Activated naive CD8-positive, alpha-beta T cell treated with anti-CD3 and anti-CD28 coated beads, Interleukin-2, amount 10 ng/mL, durations not matched to agents 7 days and 5 days (primary cell): ENCODE results near the gene MCF2L. TPM values are rescaled to one million over a fixed set of nuclear protein-coding genes. Genes with fewer than 3 reads are reported as not detected.

ENCODE experiments used
- ATAC-seq: fragments of 150-1000 bp; cut with Tn5 transposase; one replicate; pipeline ENCODE4 v1.10.0; 2021; ENCODE audit warnings: low read depth, moderate library complexity
- POLR2A ChIA-PET: fragments of 350-600 bp; sonication (Branson Sonifier 250); formaldehyde crosslinking; loops from one replicate; lab custom pipeline; 2021; ENCODE audit warnings: antibody characterized with exemption; lab: Charles Lee
- DNase-seq: peaks from one replicate; pipeline ENCODE4 v3.0.0; 2021
- H3K27ac Mint-ChIP-seq: one replicate; pipeline ENCODE4 v1.8.0; 2022; ENCODE audit warnings: mild to moderate bottlenecking, mixed read lengths
- H3K27me3 Mint-ChIP-seq: one replicate; pipeline ENCODE4 v1.8.0; 2022; ENCODE audit warnings: mild to moderate bottlenecking, moderate library complexity, mixed read lengths
- H3K36me3 Mint-ChIP-seq: one replicate; pipeline ENCODE4 v1.8.0; 2021; ENCODE audit warnings: mild to moderate bottlenecking, mixed read lengths
- H3K4me1 Mint-ChIP-seq: one replicate; pipeline ENCODE4 v1.8.0; 2021; ENCODE audit warnings: mixed read lengths
- H3K4me3 Mint-ChIP-seq: one replicate; pipeline ENCODE4 v1.8.0; 2022; ENCODE audit warnings: mild to moderate bottlenecking, moderate library complexity, mixed read lengths
- H3K9me3 Mint-ChIP-seq: one replicate; pipeline ENCODE4 v1.8.0; 2021; ENCODE audit warnings: mixed read lengths
- total RNA-seq, 2 experiments: library from RNA; stranded (reverse); gene quantifications; one replicate each; pipeline ENCODE4 v1.2.3, GENCODE V29; 2021

Gene MCF2L
- total RNA-seq, 2 experiments from 2014 or later, result 9.3 to 11.5 TPM

DNA sequence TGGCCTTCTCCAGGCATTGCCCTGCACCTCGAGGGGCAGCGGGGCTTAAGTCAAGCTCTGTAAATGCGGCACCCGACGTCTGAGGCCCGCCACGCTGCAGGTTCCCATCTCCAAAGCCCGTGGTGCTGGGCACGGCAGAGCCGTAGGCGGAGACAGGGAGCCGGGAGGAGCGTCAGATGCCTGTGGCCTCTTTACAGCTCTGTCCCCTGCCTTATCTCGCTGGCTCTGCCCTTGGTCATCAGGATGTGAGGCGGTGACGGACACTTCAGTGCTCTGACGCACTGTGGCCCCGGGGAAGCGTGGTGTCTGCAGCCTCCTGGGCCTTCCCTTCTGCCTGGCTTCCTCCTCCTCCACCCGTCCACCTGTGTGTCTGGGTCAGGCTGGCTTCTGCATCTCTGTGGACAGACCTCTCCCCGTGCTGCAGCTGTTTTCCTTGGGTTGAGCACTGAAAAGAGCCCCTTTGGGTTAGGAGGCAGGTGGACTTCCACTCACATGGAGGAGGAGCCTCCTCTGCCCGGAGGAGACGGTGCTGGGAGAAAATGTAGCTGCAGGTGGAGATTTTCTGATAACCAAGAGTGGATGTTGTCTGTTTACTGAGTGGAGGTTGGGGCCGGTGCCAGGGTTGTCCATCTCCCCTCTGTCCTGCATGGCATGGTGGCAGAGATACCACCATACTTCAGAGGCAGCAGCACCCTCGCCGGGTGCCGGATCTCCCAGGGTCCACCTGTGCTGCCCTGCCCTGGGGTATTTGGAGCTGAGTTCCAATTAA lies 14.6 kb downstream of the MCF2L start:
- ATAC-seq (no peak), DNase-seq (no peak)
- Mint-ChIP-seq H3K36me3 (no peaks in the 10 kb centered on the region), H3K27me3 (no peaks in the 10 kb centered on the region), H3K27ac (no peak overlapping the region), H3K4me1 (no peaks in the 10 kb centered on the region), H3K9me3 (no peaks in the 10 kb centered on the region), H3K4me3 (no peak overlapping the region)
- POLR2A ChIA-PET, result no interaction called here

DNA sequence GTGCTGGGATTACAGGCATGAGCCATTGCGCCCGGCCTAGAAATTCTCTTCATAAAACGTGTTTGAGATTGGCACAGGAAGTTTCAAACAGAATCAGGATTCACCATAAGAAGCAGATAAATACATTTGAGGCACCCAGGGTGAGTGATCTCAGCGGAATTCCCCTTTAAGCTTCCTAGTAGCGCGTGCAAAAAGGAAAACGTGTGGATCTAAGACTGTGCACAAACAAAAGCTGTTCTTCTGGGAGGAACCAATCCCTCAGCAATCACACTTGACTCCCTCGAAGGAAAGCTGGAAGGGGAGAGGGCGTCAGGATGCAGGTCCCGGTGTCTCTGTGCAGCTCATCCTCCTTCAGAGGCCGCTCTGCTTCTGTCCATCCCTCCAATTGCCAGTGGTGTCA lies 15.5 kb downstream of the MCF2L start:
- ATAC-seq (no peak), DNase-seq (no peak)
- Mint-ChIP-seq H3K36me3 (no peaks in the 10 kb centered on the region), H3K27me3 (no peaks in the 10 kb centered on the region), H3K9me3 (peaks cover under 1% of the 10 kb centered on the region), H3K27ac (no peak overlapping the region), H3K4me1 (no peaks in the 10 kb centered on the region), H3K4me3 (no peak overlapping the region)
- POLR2A ChIA-PET, result no interaction called here

DNA sequence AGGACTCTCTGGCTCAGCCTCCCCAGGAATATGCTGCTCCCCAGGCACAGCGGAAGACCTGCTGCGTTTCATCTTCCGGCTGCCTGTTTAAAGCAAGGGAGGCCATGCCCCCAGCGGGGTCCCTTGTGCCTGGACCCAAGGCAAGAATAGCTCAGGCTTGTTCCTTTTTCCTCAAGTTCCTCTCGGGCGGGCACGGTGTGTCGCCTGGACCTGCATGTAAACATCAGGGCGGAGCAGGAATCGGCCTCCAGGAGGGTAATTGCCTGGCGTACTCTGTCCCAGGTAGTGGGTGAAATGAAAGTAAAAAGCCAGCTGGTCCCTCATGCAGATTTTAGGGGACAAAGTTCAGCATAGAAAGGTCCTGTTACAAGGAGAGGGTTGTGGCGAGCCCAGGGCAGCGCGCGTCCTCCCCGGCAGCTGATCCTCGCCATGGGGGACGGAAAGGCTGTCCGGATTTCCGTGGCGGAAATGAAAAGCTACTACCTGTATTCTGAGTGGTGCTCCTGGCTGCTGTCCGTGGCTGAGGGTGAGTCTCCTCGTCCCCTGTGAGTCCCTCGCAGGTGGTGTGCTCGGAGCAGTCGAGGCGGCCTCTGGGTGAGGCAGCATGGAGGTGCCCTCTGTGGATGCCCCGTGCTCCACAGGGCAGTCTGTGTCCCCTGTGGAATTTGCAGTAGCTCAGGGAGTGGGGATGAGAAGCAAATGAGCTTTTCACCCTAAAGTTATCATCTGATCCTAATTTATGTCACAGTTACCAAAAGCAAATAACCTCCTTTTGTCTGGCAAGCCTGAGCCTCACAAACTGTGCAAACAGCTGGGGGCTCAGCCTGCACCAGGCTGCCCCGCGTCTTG lies 16.2 kb downstream of the MCF2L start:
- no peak for ATAC-seq
- DNase-seq, result no peak
- POLR2A ChIA-PET, result interaction anchor here (1.1 kb wide), 1 partner anchor 16 kb away, joined by 4 read pairs; the partner anchor contains the start of gene MCF2L

DNA sequence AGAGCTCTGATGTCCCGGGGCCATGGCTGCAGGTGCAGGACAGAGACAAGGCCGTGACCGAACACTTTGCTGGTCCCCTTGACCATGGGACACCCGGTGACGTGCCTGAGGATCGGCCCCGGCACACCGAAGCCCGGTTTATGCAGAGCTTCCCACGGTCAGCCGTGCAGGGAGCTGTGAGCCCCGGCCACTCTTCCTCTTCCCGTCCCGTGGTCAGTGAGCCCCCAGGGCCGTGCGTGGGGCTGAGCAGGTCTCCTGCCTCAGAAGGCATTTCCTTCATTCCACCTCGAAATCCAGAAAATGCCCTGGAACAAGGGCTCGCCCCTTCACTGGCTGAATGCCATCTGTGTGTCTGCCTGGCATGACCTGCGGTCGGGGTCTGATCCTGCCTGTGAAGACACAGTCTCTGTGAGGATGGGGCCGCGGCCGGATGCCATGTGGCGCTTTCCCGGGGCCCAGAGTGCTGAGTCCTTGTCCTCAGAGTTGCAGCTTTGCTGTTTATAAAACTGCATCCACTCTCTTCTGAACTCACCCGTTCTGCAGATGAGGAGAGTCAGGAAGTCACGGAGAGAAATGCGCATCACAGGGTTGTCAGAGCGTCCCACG lies 16.9 kb downstream of the MCF2L start:
- ATAC-seq (no peak), DNase-seq (no peak)
- H3K27me3 Mint-ChIP-seq, result no peaks in the 10 kb centered on the region
- H3K36me3 Mint-ChIP-seq, result no peaks in the 10 kb centered on the region
- POLR2A ChIA-PET, result interaction anchor here (1.1 kb wide), 1 partner anchor 16 kb away, joined by 4 read pairs; the partner anchor contains the start of gene MCF2L
- H3K4me3 Mint-ChIP-seq, result no peak overlapping the region
- peaks cover 3% of the 10 kb centered on the region for H3K9me3 Mint-ChIP-seq
- H3K27ac Mint-ChIP-seq, result no peak overlapping the region
- H3K4me1 Mint-ChIP-seq, result no peaks in the 10 kb centered on the region

More for the DNA sequence above, 16.2 kb downstream of the MCF2L start:
- Mint-ChIP-seq H3K9me3 (peaks cover 3% of the 10 kb centered on the region), H3K36me3 (no peaks in the 10 kb centered on the region), H3K27ac (no peak overlapping the region), H3K4me3 (no peak overlapping the region), H3K4me1 (no peaks in the 10 kb centered on the region), H3K27me3 (no peaks in the 10 kb centered on the region)

DNA sequence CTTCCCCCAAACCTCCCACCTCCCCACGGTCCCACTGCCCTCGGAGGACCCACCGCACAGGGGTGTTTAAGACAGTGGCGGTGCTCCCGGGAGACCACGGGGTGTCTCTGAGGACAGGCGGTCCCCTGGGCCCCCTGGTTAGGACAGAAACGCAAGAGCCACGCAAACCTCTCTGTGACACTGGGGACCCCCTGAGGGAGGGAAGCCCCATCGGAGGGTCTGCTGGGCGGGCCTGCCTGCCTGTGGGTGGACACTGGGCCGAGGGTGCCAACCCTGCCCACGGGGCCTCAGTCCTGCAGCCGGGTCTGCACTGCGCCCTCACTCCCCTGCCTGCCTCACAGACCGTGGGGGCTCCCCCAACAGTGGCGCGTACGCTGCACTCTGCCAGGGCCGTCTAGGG lies 17.5 kb downstream of the MCF2L start:
- H3K4me1 Mint-ChIP-seq, result no peaks in the 10 kb centered on the region
- peaks cover 3% of the 10 kb centered on the region for H3K9me3 Mint-ChIP-seq
- POLR2A ChIA-PET, result no interaction called here
- H3K27ac Mint-ChIP-seq, result no peak overlapping the region
- no peak overlapping the region for H3K4me3 Mint-ChIP-seq
- no peaks in the 10 kb centered on the region for H3K36me3 Mint-ChIP-seq
- H3K27me3 Mint-ChIP-seq, result no peaks in the 10 kb centered on the region
- ATAC-seq (no peak), DNase-seq (no peak)

DNA sequence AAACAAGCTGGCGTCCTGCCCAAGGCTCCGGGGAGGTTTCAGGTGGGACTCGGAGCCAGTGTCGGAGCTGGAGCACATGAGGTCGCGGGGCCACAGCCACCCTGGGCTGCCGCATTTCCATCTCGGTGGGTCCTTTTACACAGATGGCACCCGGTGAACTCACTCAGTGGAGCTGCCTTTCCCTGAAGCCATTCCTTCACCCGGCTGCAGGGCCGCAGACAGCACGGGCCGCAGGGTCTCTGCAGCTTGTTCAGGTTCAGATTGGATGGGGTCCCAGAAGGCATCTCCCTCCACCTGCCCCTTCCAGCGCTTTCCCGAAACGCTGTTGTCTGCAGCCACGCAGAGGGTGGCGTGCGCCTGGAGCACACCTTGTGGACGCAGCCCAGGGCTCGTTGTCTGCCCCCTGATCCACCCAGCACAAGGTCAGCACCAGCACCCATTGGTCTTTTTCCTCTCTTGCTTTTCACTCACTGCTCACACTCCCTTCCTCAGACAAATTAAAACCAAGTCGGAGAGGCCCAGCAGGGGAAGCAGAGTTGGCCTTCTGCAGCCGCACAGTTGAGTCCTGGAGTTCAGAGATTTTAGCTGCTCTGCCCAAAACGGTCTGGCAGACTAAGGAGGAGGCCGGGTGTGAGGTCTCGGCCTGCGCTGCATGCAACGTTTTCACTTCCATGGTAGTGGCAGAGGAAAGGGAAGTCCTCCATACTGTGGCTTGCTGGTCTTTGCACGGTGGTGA lies 18.1 kb downstream of the MCF2L start:
- H3K4me3 Mint-ChIP-seq, result no peak overlapping the region
- no peaks in the 10 kb centered on the region for H3K4me1 Mint-ChIP-seq
- no peaks in the 10 kb centered on the region for H3K27me3 Mint-ChIP-seq
- H3K36me3 Mint-ChIP-seq, result no peaks in the 10 kb centered on the region
- no peak overlapping the region for H3K27ac Mint-ChIP-seq
- ATAC-seq, result no peak
- POLR2A ChIA-PET, result no interaction called here
- DNase-seq, result no peak
- peaks cover 3% of the 10 kb centered on the region for H3K9me3 Mint-ChIP-seq

DNA sequence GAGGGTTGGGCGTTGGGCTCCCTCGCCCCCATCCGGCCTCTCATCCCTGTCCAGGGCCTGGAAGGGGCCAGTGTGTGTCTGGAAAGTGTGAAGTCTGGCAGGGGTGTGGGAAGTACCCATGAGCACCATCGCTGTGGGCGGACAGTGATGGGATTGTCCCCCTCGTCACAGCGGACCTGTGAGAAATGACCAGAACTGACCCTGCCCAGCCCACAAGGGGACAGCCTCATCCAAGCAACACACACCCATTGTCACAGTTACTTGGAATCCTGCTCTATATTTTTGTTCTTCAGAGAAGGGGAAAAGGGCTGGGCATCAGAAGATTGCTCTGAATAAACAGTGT lies 18.6 kb downstream of the MCF2L start:
- no peak for ATAC-seq
- Mint-ChIP-seq H3K36me3 (no peaks in the 10 kb centered on the region), H3K27ac (no peak overlapping the region), H3K9me3 (peaks cover 3% of the 10 kb centered on the region), H3K4me3 (no peak overlapping the region), H3K4me1 (no peaks in the 10 kb centered on the region), H3K27me3 (no peaks in the 10 kb centered on the region)
- no peak for DNase-seq
- POLR2A ChIA-PET, result no interaction called here

DNA sequence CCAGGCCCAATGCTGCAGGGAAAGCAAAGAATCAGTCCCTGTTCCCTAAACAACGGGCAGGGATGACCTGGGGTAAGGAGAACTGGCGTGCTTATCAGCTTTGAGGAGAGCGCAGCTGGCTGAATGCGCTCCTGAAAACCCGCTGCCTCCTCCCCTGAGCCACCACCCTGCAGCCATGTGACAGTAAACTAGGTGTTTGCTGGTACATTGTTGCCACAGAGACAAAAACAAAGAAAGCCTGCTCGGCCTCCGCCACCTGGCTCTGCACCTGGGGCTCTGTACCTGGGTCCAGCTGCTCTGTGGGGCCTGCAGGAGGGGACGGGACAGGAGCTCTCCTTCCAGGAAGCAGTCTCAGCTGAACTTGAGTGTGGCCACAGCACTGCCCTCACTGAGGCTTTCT lies 21.8 kb downstream of the MCF2L start:
- H3K36me3 Mint-ChIP-seq, result no peaks in the 10 kb centered on the region
- DNase-seq (no peak), ATAC-seq (no peak)
- H3K9me3 Mint-ChIP-seq, result peaks cover 3% of the 10 kb centered on the region
- H3K4me1 Mint-ChIP-seq, result no peaks in the 10 kb centered on the region
- no peak overlapping the region for H3K4me3 Mint-ChIP-seq
- POLR2A ChIA-PET, result no interaction called here
- H3K27me3 Mint-ChIP-seq, result no peaks in the 10 kb centered on the region
- H3K27ac Mint-ChIP-seq, result no peak overlapping the region

DNA sequence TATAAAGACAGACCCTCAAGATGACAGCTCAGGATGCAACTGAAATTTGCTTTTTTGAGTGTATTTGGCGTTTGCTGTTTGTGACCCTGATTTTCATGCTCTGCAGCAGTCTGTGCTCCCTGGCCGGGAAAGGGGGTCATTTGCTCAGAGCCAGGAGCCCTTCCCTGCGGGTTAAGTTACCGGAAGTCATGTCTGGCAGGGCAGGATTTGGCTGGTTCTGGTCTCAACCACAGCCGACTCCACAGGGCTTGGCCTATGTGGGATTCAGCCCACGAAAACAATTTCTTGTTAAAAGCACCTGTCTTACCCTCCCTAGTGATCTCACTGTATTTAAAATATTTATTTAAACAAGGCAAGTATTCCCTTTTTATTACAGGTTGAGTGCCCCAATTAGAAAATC lies 22.6 kb downstream of the MCF2L start:
- Mint-ChIP-seq H3K4me1 (no peaks in the 10 kb centered on the region), H3K9me3 (peaks cover 3% of the 10 kb centered on the region), H3K27me3 (no peaks in the 10 kb centered on the region), H3K27ac (no peak overlapping the region), H3K36me3 (no peaks in the 10 kb centered on the region), H3K4me3 (no peak overlapping the region)
- no peak for ATAC-seq
- POLR2A ChIA-PET, result no interaction called here
- DNase-seq, result no peak

DNA sequence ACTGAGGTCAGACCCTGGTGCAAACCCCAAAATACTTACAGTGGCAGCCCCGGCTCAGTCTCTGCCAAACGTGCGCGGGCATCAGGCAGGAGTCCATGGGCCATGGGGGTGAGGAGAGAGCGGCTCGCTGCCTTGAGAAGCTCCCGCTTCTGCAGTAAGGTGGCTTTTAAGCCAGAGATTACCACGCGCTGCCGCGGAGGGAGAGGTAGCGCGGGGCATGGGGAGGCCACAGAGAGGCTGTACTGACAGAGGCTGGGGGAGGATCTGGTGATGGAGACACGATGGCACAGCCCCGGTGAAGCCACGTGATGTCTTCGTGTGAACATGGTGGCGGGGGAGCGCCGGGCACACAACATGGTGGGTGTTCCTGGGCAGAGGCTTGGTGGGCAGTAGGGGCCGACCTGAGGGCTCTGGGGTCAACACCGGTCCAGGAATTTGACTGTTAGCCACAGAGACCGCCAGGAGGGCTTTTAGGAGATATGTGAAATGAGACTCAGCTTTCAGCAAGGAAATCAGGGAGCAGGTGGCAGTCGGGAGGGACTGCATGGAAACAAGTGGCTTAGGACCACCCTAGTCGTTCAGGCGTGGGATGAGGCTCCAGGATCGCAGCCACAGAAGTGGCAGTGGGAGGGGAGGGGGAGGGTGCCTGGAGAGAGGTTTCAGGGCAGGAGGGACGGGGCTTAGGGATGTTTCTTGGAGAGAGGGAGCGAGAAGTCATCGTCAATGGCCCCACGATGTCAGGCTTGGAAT lies 24.1 kb downstream of the MCF2L start:
- no peak overlapping the region for H3K27ac Mint-ChIP-seq
- no peaks in the 10 kb centered on the region for H3K4me1 Mint-ChIP-seq
- peaks cover 3% of the 10 kb centered on the region for H3K9me3 Mint-ChIP-seq
- H3K36me3 Mint-ChIP-seq, result no peaks in the 10 kb centered on the region
- no peaks in the 10 kb centered on the region for H3K27me3 Mint-ChIP-seq
- ATAC-seq (no peak), DNase-seq (no peak)
- no peak overlapping the region for H3K4me3 Mint-ChIP-seq
- POLR2A ChIA-PET, result no interaction called here

DNA sequence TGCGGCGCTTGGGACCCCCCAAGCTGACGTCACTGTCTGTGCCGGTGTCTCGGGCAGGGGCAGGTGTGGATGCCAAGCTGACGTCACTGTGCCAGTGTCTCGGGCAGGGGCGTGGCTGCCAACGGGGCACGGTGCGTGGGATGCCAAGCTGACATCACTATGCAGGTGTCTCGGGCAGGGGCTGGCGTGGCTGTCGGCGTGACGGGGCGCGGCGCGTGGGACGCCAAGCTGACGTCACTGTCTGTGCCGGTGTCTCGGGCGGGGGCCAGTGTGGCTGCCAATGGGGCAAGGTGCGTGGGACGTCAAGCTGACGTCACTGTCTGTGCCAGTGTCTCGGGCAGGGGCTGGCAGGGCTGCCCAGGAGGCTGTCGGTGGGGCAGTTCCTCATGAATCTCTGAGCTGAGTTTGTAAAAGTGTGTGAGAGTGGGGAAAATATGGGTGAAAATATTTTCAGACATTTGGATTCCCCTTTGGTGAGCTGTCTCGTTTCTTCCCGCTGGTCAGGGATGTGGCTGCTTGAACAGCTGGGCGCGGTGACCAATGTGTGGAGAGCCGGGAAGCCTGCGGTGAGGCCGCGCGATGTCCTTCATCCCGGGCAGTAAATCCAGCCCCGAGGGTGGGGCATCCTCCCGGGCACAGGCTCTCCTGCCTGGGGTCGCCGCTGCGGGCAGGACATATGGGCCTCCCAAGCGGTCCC lies 25.2 kb downstream of the MCF2L start:
- no peak for ATAC-seq

DNA sequence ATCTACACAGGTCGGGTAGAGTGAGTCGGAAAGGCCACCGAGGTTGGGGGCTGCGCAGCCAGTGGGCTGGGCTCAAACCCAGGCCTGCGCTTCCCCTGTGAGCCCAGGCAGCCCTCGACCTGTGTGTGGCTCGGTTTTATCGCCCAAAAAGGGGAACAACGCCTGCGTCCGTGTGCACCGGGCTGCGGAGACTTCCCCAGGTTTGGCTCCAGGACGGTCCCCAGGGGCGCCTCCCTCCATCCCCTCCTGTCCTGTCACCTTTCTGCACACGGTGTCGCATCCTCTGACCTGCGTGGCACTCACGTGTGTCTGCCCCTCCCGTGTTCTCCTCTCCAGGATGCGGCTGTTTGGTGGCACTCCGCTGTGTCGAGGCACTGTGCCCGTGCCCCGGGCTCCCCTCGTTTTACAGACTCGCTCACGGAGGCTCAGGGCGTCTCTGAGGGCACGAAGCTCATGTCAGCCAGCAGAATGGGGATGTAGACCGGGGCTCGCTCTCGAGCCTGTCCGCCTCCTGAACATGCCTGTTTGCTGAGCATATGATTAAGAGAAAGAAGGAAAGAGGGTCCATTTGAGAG lies 25.9 kb downstream of the MCF2L start:
- no peak for DNase-seq
- no peaks in the 10 kb centered on the region for H3K9me3 Mint-ChIP-seq
- no peak for ATAC-seq
- no peak overlapping the region for H3K4me3 Mint-ChIP-seq
- H3K27ac Mint-ChIP-seq, result no peak overlapping the region
- no peaks in the 10 kb centered on the region for H3K36me3 Mint-ChIP-seq
- POLR2A ChIA-PET, result no interaction called here
- no peaks in the 10 kb centered on the region for H3K4me1 Mint-ChIP-seq
- H3K27me3 Mint-ChIP-seq, result no peaks in the 10 kb centered on the region

More for the DNA sequence above, 25.2 kb downstream of the MCF2L start:
- H3K36me3 Mint-ChIP-seq, result no peaks in the 10 kb centered on the region
- no peak overlapping the region for H3K4me3 Mint-ChIP-seq
- no peaks in the 10 kb centered on the region for H3K4me1 Mint-ChIP-seq
- peaks cover 3% of the 10 kb centered on the region for H3K9me3 Mint-ChIP-seq
- POLR2A ChIA-PET, result no interaction called here
- no peaks in the 10 kb centered on the region for H3K27me3 Mint-ChIP-seq
- no peak overlapping the region for H3K27ac Mint-ChIP-seq
- no peak for DNase-seq
